HPDE6-E6E7 (cell line): ENCODE measurements around the gene CDC34.
"Not testable (repeated sequence)": the region's sequence is repeated elsewhere in the genome, so short reads cannot be mapped to it uniquely, and the experiment has no call there.

ENCODE experiments used
- DNase-seq: peaks from one replicate; pipeline ENCODE4 v3.0.0; 2011; ENCODE audit warnings: missing footprints; ENCODE audit errors: extremely low spot score

Gene CDC34

DNA sequence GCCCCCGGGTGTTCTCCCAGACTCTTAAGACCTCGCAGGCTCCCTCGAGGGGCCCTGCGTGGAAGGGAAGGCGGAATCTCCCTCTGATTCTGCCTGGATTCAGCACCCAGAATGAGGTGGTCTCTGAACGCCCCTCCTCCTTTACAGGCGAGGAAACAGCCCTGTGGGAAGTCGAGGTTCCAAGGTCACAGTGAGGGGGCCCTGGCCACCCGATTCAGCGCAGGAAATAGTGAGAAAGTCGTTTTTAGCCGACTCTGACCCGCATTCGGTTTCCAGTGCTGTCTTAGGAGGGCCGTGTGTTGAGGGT lies 41.9 kb downstream of the CDC34 start:
- no peak for DNase-seq

- no peak for DNase-seq
Measured at GRCh38 chr19:574658-575526, 43.3 kb downstream of the CDC34 start.

GRCh38 chr19:575527-576506 lies 44.3 kb downstream of the CDC34 start:
- DNase-seq: no peak

- no peak for DNase-seq
Measured at GRCh38 chr19:576768-577438, 45.3 kb downstream of the CDC34 start.

DNA sequence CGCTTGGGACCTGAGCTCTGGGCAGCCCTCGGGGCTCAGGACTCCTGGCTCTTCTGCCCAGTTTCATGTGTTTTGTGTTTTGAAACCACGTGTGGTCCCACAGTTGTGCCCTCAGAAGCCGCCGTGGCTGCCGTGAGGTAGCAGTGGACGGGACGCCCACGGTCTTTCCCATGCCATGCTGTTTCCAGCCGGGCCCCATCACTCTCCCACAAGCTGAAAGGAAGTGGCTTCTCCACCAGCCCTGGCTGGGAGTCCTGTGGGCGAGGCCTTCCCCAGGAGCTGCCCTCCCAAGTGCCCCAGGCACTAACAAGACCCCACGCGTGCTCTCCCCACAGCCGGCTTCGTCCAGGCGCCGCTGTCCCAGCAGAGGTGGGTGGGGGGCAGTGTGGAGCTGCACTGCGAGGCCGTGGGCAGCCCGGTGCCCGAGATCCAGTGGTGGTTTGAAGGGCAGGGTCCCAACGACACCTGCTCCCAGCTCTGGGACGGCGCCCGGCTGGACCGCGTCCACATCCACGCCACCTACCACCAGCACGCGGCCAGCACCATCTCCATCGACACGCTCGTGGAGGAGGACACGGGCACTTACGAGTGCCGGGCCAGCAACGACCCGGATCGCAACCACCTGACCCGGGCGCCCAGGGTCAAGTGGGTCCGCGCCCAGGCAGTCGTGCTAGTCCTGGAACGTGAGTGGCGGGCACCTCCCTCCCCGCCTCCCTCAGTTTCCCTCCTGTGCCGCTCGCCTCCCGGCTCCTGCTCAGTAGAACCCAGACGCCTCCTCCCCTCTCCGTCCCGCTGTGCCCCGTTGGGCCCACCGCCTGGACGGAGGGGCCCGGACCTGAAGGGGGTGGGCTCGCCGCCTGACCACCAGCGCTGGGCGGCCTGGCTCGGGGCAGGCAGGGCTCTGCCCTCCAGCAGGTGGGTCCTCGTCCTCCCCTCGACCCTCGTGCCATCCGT lies 46.2 kb downstream of the CDC34 start:
- DNase-seq: no peak

DNA sequence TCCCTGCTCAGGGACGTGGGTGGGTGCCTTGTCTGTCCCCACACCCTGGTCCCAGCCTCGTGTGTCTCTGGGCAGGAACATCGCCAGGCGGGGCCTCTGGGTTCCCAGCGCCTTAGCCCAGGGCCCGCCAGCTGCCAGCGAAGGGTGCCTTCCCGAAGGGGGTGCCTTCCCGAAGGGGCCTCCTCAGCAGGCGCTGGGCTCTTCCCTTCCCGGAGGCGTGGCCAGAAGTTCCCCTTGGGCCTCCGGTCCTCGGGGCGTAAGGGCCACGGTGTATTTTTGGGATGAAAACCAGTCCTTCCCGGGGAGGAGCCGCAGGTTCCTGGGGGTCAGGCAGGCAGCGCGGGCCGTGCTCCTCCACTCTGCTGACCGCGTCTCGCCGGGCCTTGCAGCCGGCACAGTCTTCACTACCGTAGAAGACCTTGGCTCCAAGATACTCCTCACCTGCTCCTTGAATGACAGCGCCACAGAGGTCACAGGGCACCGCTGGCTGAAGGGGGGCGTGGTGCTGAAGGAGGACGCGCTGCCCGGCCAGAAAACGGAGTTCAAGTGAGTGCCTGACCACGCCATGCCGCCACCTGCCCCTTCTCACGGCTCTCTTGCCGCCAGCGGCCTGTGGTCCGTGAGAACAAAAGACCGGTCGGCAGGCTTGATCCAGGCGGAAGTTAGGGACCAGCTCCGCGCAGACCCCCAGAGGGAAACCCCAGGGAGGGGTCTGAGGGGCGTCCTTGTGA lies 47.7 kb downstream of the CDC34 start:
- no peak for DNase-seq

DNA sequence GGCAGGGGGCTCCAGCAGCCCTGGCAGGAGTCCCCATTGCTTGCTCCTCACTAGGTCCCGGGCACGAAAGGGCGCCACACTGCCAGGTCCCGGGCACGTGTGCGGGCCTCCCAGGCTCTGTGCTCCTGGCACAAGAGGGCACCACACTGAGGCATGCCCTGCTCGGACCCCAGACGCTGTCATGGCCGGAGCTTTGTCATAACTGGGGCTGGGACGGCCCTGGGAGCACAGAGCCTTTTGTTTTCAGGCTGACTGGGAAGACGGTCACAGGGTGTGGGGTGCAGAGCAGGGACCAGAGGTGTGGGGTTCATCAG lies 48.2 kb downstream of the CDC34 start:
- DNase-seq: no peak

- no peak for DNase-seq
Measured at GRCh38 chr19:580274-580835, 48.8 kb downstream of the CDC34 start.

DNA sequence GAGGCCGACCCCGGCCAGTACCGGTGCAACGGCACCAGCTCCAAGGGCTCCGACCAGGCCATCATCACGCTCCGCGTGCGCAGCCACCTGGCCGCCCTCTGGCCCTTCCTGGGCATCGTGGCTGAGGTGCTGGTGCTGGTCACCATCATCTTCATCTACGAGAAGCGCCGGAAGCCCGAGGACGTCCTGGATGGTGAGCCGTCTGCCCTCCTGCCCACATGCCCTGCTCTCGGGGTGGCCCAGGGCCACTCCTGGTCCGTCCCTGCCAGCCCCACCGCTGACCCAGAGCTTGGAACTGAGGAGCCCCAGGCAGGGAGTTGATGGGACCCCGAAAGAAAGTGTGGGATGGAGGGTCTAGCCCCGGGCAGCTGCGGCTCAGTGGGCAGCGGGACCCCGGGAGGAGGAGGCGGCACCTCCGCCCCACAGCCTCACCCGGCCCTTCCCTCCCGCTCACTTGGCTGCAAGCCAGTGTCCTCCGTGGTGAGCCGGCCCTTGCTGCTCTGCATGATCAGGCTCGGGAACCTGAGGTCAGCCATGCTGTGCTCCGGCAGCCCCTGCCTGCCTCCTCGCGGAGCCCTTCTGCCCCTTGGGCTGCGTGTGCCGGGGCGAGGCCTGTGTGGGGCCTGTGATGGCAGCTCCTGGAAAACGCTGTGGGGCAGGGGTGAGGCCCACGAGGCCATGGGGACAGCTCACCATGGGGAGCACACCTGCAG lies 50.0 kb downstream of the CDC34 start:
- DNase-seq: no peak

GRCh38 chr19:582497-583197 lies 51.1 kb downstream of the CDC34 start:
- DNase-seq: no peak

DNA sequence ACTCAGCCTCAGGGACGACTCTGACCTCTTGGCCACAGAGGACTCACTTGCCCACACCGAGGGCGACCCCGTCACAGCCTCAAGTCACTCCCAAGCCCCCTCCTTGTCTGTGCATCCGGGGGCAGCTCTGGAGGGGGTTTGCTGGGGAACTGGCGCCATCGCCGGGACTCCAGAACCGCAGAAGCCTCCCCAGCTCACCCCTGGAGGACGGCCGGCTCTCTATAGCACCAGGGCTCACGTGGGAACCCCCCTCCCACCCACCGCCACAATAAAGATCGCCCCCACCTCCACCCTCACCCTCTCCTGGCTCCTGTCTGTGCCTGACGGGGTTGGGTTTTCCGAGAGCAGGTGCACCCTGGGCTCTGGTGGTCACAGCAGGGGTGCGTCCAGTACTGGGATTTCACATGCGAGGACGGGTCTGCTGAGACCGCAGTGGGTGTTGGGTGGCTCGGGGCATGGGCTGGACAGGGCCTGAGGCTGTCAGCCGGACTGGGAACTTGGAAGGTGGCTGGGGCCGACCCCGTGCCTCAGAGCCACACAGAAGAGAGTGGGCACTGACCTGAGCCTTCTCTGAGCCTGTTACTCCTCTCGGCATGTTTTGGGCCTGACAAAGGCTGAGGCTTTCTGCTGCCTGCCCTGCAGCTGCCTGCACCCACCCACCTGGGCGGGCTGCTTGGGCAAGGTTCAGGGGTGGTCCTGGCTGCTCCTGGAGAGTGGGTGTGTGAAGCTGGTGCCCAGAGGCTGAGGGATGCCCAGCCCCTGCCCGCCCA lies 51.8 kb downstream of the CDC34 start:
- DNase-seq: no peak

GRCh38 chr19:583968-584239 lies 52.3 kb downstream of the CDC34 start:
- no peak for DNase-seq

DNA sequence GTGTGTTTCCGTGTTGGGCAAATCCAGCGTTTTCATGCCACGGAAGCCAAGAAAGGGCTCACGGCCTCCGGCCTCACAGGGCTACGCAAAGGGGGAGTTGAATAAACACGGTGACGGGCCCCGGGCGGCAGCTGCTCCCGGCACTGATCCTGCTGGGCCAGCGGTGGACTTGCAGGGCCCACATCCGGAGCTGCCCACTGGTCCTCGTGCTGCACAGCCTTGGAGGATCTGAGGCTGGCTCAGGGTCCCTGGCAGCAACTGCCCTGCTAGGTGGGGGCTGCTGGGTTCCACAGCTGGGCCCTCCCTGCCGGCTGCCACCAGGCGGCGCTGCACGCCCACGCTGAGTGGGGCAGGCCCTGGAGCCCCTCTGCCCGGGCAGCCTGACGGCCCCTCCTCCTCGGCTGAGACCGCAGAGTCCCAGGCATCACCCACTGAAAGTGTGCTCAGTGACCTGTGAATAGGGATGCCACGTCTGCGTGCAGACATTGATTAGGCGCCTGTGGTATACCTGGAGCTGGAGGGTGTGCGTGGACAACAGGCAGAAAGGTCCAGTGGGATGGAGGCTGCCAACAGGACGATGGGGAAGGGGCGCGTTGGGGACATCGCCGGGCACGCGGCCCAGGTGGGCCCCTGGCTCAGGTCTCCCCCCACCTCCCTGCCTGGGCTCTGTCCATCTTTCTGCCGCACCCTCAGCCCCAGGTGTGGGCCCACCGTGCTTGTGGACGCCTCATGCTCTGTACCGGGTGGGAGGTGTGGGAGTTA lies 52.9 kb downstream of the CDC34 start:
- DNase-seq: no peak

DNA sequence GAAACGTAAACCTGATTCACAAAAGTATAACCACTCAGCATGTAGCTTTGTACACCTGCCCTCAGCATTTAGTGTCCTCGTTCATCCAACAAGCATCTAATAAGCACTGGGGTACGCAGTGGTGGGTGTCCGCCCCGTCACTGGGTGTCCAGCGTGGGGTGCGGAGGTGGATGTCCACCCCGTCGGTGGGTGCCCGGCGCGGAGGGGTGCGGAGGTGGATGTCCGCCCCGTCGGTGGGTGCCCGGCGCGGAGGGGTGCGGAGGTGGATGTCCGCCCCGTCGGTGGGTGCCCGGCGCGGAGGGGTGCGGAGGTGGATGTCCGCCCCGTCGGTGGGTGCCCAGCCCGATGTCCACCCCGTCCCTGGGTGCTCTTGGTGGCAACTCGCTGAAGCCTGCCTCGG lies 53.6 kb downstream of the CDC34 start:
- not testable (repeated sequence) for DNase-seq

DNA sequence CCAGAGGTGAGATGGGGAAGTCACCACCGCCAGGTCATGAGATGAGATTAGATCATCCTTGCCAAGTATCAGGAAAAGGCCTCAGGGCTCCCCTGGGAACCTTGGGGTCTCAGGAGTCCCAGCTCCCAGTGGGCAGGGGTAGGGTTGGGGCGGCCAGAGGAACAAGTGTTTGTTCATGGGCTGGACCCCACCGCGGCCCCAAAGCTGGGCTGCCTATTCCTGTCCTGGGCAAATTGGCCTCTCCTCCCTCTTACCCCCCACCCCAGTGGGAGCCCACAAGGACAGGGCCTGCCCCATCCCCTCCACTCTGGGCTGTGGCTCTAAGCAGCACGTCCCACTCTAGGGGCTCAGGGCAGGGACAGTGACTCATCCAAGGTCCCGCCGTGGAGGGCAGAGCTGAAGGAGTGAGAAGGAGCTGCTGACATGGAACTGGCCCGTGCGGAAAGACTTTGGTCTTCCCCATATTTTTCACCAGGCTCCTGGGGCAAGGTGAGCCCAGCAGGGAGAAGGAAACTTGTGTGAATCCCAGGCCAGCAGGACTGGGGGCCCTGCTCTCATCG lies 54.1 kb downstream of the CDC34 start:
- DNase-seq: no peak

DNA sequence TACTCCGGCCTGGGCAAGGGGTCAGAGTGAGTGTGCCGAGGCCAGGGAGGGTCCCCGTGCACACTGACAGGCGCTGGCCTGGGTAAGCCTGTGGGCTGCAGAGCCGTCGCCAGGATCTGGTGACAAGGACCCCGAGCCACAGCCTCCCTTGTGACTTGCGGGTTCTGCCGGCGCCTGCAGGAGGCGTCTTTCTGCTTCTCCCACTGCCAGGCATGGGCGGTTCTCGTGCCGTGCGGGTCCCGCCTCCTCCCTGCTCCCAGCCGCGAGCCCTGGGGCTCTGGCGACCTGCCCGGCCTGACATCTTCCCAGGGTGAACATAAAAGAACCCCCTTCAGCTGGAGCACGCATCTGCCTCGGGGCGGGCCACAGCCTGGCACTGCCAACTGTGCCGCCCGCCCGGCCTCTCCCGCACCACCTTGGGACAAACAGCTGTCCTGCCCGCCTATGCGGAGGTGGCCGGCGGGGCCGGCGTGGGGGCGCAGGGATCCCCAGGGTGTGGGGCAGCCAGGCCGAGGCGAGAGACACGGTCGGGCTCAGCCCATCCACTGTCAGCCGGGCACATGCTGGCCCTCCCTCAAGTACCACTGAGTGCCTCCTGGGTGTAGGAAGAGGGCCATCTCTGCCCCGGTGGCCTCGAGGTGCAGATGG lies 56.7 kb downstream of the CDC34 start:
- DNase-seq: peak; percentile 49
